HG03066 (cell line): ENCODE measurements around the gene DDRGK1.
A peak's percentile ranks its signal among the peaks of the same experiment; 100 is the strongest.

Experiments used
- ATAC-seq: cut with Tn5 transposase; IDR thresholded peaks from one replicate; pipeline ENCODE4 v1.9.1; 2021; ENCODE audit warnings: low read depth; ENCODE audit not compliant: unreplicated experiment

Gene DDRGK1

GRCh38 chr20:3204124-3204794, at the start of gene DDRGK1:
Gene DDRGK1 (minus strand): TSS chr20:3204682. CDS start chr20:3204627, 55 bp downstream.
- peak; percentile 75 for ATAC-seq

GRCh38 chr20:3251806-3252205, 47.3 kb upstream of the DDRGK1 start:
- ATAC-seq = no peak

- no peak for ATAC-seq
Observed at GRCh38 chr20:3250091-3250504, 45.6 kb upstream of the DDRGK1 start.

- ATAC-seq = no peak
Observed at GRCh38 chr20:3248993-3249347, 44.5 kb upstream of the DDRGK1 start.

- ATAC-seq = no peak
Observed at GRCh38 chr20:3248167-3248992, 43.9 kb upstream of the DDRGK1 start.

- no peak for ATAC-seq
Observed at GRCh38 chr20:3247638-3248037, 43.2 kb upstream of the DDRGK1 start.

GRCh38 chr20:3246682-3247081, 42.2 kb upstream of the DDRGK1 start:
- ATAC-seq = no peak

- ATAC-seq = no peak
Observed at GRCh38 chr20:3245711-3246110, 41.2 kb upstream of the DDRGK1 start.

- ATAC-seq = no peak
Observed at GRCh38 chr20:3245156-3245555, 40.7 kb upstream of the DDRGK1 start.

GRCh38 chr20:3244613-3245012, 40.1 kb upstream of the DDRGK1 start:
- no peak for ATAC-seq

- no peak for ATAC-seq
Observed at GRCh38 chr20:3243718-3244358, 39.4 kb upstream of the DDRGK1 start.

GRCh38 chr20:3242172-3242692, 37.8 kb upstream of the DDRGK1 start:
- ATAC-seq = no peak

GRCh38 chr20:3240776-3241363, 36.4 kb upstream of the DDRGK1 start:
- ATAC-seq = no peak

GRCh38 chr20:3239867-3240775, 35.6 kb upstream of the DDRGK1 start:
- ATAC-seq = no peak

- peak; percentile 53 for ATAC-seq
Observed at GRCh38 chr20:3239026-3239866, 34.8 kb upstream of the DDRGK1 start, which contains the start of gene SLC4A11. Gene SLC4A11 (minus strand): TSS chr20:3239190. CDS start chr20:3239137, 53 bp downstream.

- peak; percentile 50 for ATAC-seq
Observed at GRCh38 chr20:3238616-3239025, 34.1 kb upstream of the DDRGK1 start.

GRCh38 chr20:3237958-3238615, 33.6 kb upstream of the DDRGK1 start:
- ATAC-seq = no peak
